SJCRH30 (cell line): ENCODE data around the gene RFT1. TPM values are rescaled to one million over a fixed set of nuclear protein-coding genes. Genes with fewer than 3 reads are reported as not detected.

ENCODE experiments used
- DNase-seq, 2 experiments: peaks; one replicate each; pipeline ENCODE4 v3.0.0-alpha.2; 2015 to 2020
- H3K27ac ChIP-seq: fragments of 250-450 bp; sonication (Bioruptor Pico); 2 replicates; pipeline ENCODE4 v1.5.1; 2020; ENCODE audit warnings: mild to moderate bottlenecking, moderate library complexity
- H3K27me3 ChIP-seq: fragments of 250-450 bp; sonication (Bioruptor Pico); 2 replicates; pipeline ENCODE4 v1.5.1; 2020; ENCODE audit warnings: mild to moderate bottlenecking, moderate library complexity
- H3K36me3 ChIP-seq: fragments of 250-450 bp; sonication (Bioruptor Pico); 2 replicates; pipeline ENCODE4 v1.5.1; 2020; ENCODE audit warnings: mild to moderate bottlenecking, moderate library complexity
- H3K4me1 ChIP-seq: fragments of 250-450 bp; sonication (Bioruptor Pico); 2 replicates; pipeline ENCODE4 v1.5.1; 2020; ENCODE audit warnings: mild to moderate bottlenecking, moderate library complexity
- H3K4me3 ChIP-seq: fragments of 250-450 bp; sonication (Bioruptor Pico); 2 replicates; pipeline ENCODE4 v1.5.1; 2020; ENCODE audit warnings: mild to moderate bottlenecking, moderate library complexity
- H3K9me3 ChIP-seq: fragments of 250-450 bp; sonication (Bioruptor Pico); replicated peaks from 2 replicates; pipeline ENCODE4 v1.5.1; 2020; ENCODE audit warnings: mild to moderate bottlenecking, moderate library complexity
- total RNA-seq: library from RNA; depleted of rRNA; stranded (reverse); fragments of >200 nt; shearing (Covaris generic); gene quantifications from 2 replicates; pipeline ENCODE4 v1.2.3, GENCODE V29; 2014; rRNA removed

RFT1 gene
- 20.6 and 22.0 TPM in 2 replicates for total RNA-seq

GRCh38 chr3:53130179-53131061, at the start of gene RFT1:
Gene RFT1, minus strand, starts transcription at chr3:53130435. Its CDS starts 35 bp downstream, at chr3:53130400.
- Histone ChIP-seq H3K9me3 (no peaks in the 10 kb centered on the region), H3K27me3 (no peaks in the 10 kb centered on the region), H3K4me1 (peaks cover 3% of the 10 kb centered on the region), H3K36me3 (no peaks in the 10 kb centered on the region), H3K4me3 (peak within 1 kb of the TSS; percentile 76), H3K27ac (peak within 1 kb of the TSS; percentile 63)
- DNase-seq: peak; percentile 95 to 96

GRCh38 chr3:53179580-53179979, 49.3 kb upstream of the RFT1 start:
- no peak overlapping the region for H3K27ac ChIP-seq
- H3K27me3 ChIP-seq: no peaks in the 10 kb centered on the region
- no peaks in the 10 kb centered on the region for H3K4me1 ChIP-seq
- no peak overlapping the region for H3K4me3 ChIP-seq
- no peaks in the 10 kb centered on the region for H3K36me3 ChIP-seq
- DNase-seq: no peak
- no peaks in the 10 kb centered on the region for H3K9me3 ChIP-seq

GRCh38 chr3:53178246-53178645, 48.0 kb upstream of the RFT1 start:
- no peaks in the 10 kb centered on the region for H3K27me3 ChIP-seq
- H3K4me3 ChIP-seq: no peak overlapping the region
- no peaks in the 10 kb centered on the region for H3K36me3 ChIP-seq
- DNase-seq: no peak
- H3K27ac ChIP-seq: no peak overlapping the region
- no peaks in the 10 kb centered on the region for H3K4me1 ChIP-seq
- no peaks in the 10 kb centered on the region for H3K9me3 ChIP-seq

- Histone ChIP-seq H3K27me3 (no peaks in the 10 kb centered on the region), H3K4me3 (no peak overlapping the region), H3K27ac (no peak overlapping the region), H3K4me1 (no peaks in the 10 kb centered on the region), H3K9me3 (no peaks in the 10 kb centered on the region), H3K36me3 (no peaks in the 10 kb centered on the region)
- DNase-seq: no peak
These were observed 45.6 kb upstream of the RFT1 start for GRCh38 chr3:53175613-53176540.

- Histone ChIP-seq H3K27ac (no peak overlapping the region), H3K9me3 (no peaks in the 10 kb centered on the region), H3K27me3 (no peaks in the 10 kb centered on the region), H3K4me1 (no peaks in the 10 kb centered on the region), H3K36me3 (no peaks in the 10 kb centered on the region), H3K4me3 (no peak overlapping the region)
- DNase-seq: no peak
These were observed 44.4 kb upstream of the RFT1 start for GRCh38 chr3:53174346-53175250.

GRCh38 chr3:53173107-53173506, 42.9 kb upstream of the RFT1 start:
- no peaks in the 10 kb centered on the region for H3K4me1 ChIP-seq
- H3K9me3 ChIP-seq: no peaks in the 10 kb centered on the region
- H3K27me3 ChIP-seq: no peaks in the 10 kb centered on the region
- no peak overlapping the region for H3K27ac ChIP-seq
- no peak overlapping the region for H3K4me3 ChIP-seq
- no peaks in the 10 kb centered on the region for H3K36me3 ChIP-seq
- DNase-seq: no peak

- no peaks in the 10 kb centered on the region for H3K27me3 ChIP-seq
- no peak for DNase-seq
- peaks cover 7% of the 10 kb centered on the region for H3K4me1 ChIP-seq
- no peak overlapping the region for H3K4me3 ChIP-seq
- no peaks in the 10 kb centered on the region for H3K36me3 ChIP-seq
- no peak overlapping the region for H3K27ac ChIP-seq
- no peaks in the 10 kb centered on the region for H3K9me3 ChIP-seq
These were observed 41.7 kb upstream of the RFT1 start for GRCh38 chr3:53171827-53172505.

GRCh38 chr3:53171064-53171418, 40.8 kb upstream of the RFT1 start:
- no peak overlapping the region for H3K27ac ChIP-seq
- peak in 1 of 2 experiments; percentile 24 for DNase-seq
- no peaks in the 10 kb centered on the region for H3K36me3 ChIP-seq
- no peaks in the 10 kb centered on the region for H3K27me3 ChIP-seq
- peaks cover 15% of the 10 kb centered on the region for H3K4me1 ChIP-seq
- no peaks in the 10 kb centered on the region for H3K9me3 ChIP-seq
- H3K4me3 ChIP-seq: no peak overlapping the region

GRCh38 chr3:53170325-53171063, 40.3 kb upstream of the RFT1 start:
- Histone ChIP-seq H3K9me3 (no peaks in the 10 kb centered on the region), H3K4me3 (no peak overlapping the region), H3K4me1 (peaks cover 15% of the 10 kb centered on the region), H3K27me3 (no peaks in the 10 kb centered on the region), H3K27ac (no peak overlapping the region), H3K36me3 (no peaks in the 10 kb centered on the region)
- DNase-seq: no peak

GRCh38 chr3:53169832-53170324, 39.6 kb upstream of the RFT1 start:
- Histone ChIP-seq H3K27me3 (no peaks in the 10 kb centered on the region), H3K27ac (no peak overlapping the region), H3K9me3 (no peaks in the 10 kb centered on the region), H3K4me3 (no peak overlapping the region), H3K4me1 (peaks cover 15% of the 10 kb centered on the region), H3K36me3 (no peaks in the 10 kb centered on the region)
- DNase-seq: no peak

- Histone ChIP-seq H3K36me3 (no peaks in the 10 kb centered on the region), H3K27ac (no peak overlapping the region), H3K4me1 (peaks cover 15% of the 10 kb centered on the region), H3K27me3 (no peaks in the 10 kb centered on the region), H3K4me3 (no peak overlapping the region), H3K9me3 (no peaks in the 10 kb centered on the region)
- peak; percentile 30 to 54 for DNase-seq
These were observed 39.0 kb upstream of the RFT1 start for GRCh38 chr3:53169045-53169831.

GRCh38 chr3:53168175-53168923, 38.1 kb upstream of the RFT1 start:
- Histone ChIP-seq H3K27me3 (no peaks in the 10 kb centered on the region), H3K27ac (no peak overlapping the region), H3K36me3 (no peaks in the 10 kb centered on the region), H3K4me3 (no peak overlapping the region), H3K9me3 (no peaks in the 10 kb centered on the region), H3K4me1 (peaks cover 15% of the 10 kb centered on the region)
- no peak for DNase-seq
